ENCODE results near the gene PTPRR. TPM values are rescaled to one million over a fixed set of nuclear protein-coding genes. Genes with fewer than 3 reads are reported as not detected.

Gene PTPRR
- total RNA-seq, 3 donors from 2014 or later = 0.59 to 0.98 (median 0.80) TPM

DNA sequence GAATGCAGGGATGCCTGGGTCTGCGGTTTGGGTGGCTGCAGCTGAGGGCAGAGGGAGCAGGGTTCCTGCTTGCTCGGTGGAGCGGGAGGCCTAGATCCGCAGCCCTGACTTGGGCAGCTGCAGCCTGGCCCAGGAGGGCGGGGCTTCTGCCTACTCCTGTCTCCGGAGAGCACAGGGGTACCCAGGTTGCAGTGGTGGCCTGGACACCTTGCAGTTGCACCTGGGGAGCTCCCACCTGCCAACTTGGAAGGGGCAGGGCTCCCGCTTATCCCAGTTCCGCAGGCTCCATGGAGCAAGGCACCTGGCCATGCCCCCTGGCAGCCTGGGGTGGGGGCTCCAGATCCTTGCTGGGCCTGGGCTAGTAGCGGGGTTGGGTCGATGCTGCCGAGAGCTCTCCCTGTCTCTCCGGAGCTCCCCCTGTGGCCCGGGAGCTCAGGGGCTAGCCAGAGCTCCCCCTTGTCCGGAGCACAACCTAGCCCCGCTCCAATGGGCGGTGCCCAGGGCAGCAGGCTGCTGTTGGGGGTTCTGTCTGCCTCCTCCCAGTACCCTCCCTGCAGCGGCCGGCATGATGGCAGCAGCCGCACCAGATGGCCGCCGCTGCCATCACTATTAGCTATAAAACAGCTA is 136.4 kb downstream of the PTPRR start:
- TF ChIP-seq POLR2AphosphoS5 (IDR thresholded peaks at IDR 0.05) = no peak
- TF ChIP-seq, protein P1, sequence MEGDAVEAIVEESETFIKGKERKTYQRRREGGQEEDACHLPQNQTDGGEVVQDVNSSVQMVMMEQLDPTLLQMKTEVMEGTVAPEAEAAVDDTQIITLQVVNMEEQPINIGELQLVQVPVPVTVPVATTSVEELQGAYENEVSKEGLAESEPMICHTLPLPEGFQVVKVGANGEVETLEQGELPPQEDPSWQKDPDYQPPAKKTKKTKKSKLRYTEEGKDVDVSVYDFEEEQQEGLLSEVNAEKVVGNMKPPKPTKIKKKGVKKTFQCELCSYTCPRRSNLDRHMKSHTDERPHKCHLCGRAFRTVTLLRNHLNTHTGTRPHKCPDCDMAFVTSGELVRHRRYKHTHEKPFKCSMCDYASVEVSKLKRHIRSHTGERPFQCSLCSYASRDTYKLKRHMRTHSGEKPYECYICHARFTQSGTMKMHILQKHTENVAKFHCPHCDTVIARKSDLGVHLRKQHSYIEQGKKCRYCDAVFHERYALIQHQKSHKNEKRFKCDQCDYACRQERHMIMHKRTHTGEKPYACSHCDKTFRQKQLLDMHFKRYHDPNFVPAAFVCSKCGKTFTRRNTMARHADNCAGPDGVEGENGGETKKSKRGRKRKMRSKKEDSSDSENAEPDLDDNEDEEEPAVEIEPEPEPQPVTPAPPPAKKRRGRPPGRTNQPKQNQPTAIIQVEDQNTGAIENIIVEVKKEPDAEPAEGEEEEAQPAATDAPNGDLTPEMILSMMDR (IDR thresholded peaks at IDR 0.05) = no peak
- TF ChIP-seq POLR2A (IDR thresholded peaks at IDR 0.05) = no peak
- Histone ChIP-seq H3K36me3 (no peaks in the 10 kb centered on the region), H3K4me3 (no peak overlapping the region), H3K27me3 (no peaks in the 10 kb centered on the region), H3K27ac (no peak overlapping the region), H3K4me1 (no peaks in the 10 kb centered on the region), H3K9me3 (no peaks in the 10 kb centered on the region)
- intact Hi-C loops (cut with DNase I; ENCODE audit: low total_unique reads) = no loop called here
- no peak for DNase-seq (ENCODE audit: low spot score in 2 of 2)

DNA sequence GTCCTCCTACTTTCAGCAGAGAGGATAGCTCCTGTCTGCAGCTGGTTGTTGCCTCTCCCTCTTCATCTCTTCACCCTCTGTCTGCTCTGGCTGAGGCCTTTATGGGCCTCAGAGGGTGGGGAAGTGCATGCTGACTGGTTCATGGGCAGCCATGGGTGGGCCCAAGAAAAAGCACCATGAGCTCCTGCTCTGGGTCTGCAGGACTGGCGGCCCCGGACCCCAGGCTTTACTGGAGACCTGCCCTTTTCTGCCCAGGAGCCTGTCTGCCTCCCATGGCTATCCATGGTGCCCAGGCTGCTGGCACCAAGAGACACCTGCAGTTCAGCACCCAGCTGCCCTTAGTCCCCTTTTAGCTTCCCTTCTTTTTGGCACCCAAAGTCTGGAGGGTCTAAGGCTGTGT is 137.1 kb downstream of the PTPRR start:
- Histone ChIP-seq H3K4me3 (no peak overlapping the region), H3K27me3 (no peaks in the 10 kb centered on the region), H3K9me3 (no peaks in the 10 kb centered on the region), H3K27ac (no peak overlapping the region), H3K36me3 (no peaks in the 10 kb centered on the region), H3K4me1 (no peaks in the 10 kb centered on the region)
- DNase-seq (ENCODE audit: low spot score in 2 of 2) = no peak
- no peak for TF ChIP-seq POLR2A (IDR thresholded peaks at IDR 0.05)
- TF ChIP-seq POLR2AphosphoS5 (IDR thresholded peaks at IDR 0.05) = no peak
- TF ChIP-seq, protein P1 (IDR thresholded peaks at IDR 0.05) = no peak
- intact Hi-C loops (cut with DNase I; ENCODE audit: low total_unique reads) = no loop called here

DNA sequence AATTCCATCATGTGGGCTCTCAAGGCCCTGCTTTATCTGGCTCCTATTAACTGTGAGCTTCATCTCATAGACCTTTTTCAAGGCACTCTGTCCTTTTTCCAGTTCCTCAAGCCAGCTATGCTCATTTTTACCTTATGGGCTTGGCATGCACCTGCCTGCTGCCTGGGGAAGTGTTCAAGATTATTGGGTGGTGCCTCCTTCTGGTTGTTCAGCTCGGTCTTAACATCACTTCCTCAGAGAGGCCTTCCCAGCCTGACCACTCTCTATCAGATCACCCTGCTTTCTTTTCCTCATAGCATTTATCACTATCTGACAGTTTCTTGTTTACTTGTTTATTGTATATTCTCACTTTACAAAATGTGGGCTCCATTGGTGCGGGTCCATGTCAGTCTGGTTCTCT is 141.3 kb downstream of the PTPRR start:
- Histone ChIP-seq H3K27ac (no peak overlapping the region), H3K4me3 (no peak overlapping the region), H3K4me1 (no peaks in the 10 kb centered on the region), H3K27me3 (no peaks in the 10 kb centered on the region), H3K9me3 (no peaks in the 10 kb centered on the region), H3K36me3 (no peaks in the 10 kb centered on the region)
- TF ChIP-seq, protein P1 (IDR thresholded peaks at IDR 0.05) = no peak
- TF ChIP-seq POLR2AphosphoS5 (IDR thresholded peaks at IDR 0.05) (no peak), POLR2A (IDR thresholded peaks at IDR 0.05) (no peak)
- intact Hi-C loops (cut with DNase I; ENCODE audit: low total_unique reads) = no loop called here
- no peak for DNase-seq (ENCODE audit: low spot score in 2 of 2)

DNA sequence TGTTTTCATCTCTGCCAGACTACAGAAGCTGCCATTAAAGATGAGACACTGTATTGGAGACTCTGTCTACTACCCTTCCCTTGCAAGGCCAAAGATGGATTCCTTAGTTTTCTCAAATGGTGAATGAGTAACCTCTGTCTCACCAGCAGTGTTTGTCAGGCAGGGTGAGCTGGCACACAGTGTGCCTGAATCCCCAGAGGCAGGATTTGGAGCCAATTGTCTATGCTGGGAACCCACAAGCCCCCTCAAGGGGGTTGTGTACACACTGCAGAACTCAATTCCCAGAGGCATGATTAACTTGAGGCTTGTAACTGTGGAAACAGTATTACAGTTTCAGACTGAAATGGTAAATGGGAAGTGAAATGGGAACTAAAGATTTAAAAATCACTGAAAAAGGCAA is 146.5 kb downstream of the PTPRR start:
- Histone ChIP-seq H3K36me3 (no peaks in the 10 kb centered on the region), H3K4me3 (no peak overlapping the region), H3K9me3 (no peaks in the 10 kb centered on the region), H3K27ac (no peak overlapping the region), H3K27me3 (no peaks in the 10 kb centered on the region), H3K4me1 (no peaks in the 10 kb centered on the region)
- no peak for DNase-seq (ENCODE audit: low spot score in 2 of 2)
- TF ChIP-seq, protein P1 (IDR thresholded peaks at IDR 0.05) = no peak
- TF ChIP-seq POLR2A (IDR thresholded peaks at IDR 0.05) (no peak), POLR2AphosphoS5 (IDR thresholded peaks at IDR 0.05) (no peak)
- intact Hi-C loops (cut with DNase I; ENCODE audit: low total_unique reads) = no loop called here

DNA sequence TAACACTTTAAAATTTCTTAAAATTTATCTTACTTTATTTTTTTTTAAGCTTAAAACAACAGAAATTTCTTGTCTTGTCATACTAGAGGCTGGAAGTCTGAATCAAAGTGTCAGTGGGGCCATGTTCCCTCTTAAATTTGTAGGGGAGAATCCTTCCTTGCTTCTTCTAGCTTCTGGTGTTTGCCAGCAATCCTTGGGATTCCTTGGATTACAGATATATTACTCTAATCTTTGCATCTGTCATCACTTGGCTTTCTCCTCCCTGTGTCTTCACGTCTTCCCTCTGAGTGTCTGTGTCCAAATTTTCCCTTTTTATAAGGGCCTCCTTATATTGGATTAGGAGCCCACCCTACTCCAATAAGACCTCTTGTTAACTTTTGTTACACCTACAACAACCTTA is 147.7 kb downstream of the PTPRR start:
- no peak for TF ChIP-seq POLR2A (IDR thresholded peaks at IDR 0.05)
- no peak for TF ChIP-seq POLR2AphosphoS5 (IDR thresholded peaks at IDR 0.05)
- TF ChIP-seq, protein P1 (IDR thresholded peaks at IDR 0.05) = no peak
- H3K4me3 ChIP-seq = no peak overlapping the region
- DNase-seq (ENCODE audit: low spot score in 2 of 2) = no peak
- H3K27me3 ChIP-seq = no peaks in the 10 kb centered on the region
- no peaks in the 10 kb centered on the region for H3K36me3 ChIP-seq
- no peaks in the 10 kb centered on the region for H3K9me3 ChIP-seq
- no peak overlapping the region for H3K27ac ChIP-seq
- H3K4me1 ChIP-seq = no peaks in the 10 kb centered on the region
- intact Hi-C loops (cut with DNase I; ENCODE audit: low total_unique reads) = no loop called here

All from breast epithelium (tissue), 4 donors.